CD8-positive, alpha-beta memory T cell (primary cell): ENCODE measurements around the gene LILRA6. TPM values are rescaled to one million over a fixed set of nuclear protein-coding genes. Genes with fewer than 3 reads are reported as not detected.
"Not testable (repeated sequence)": the region's sequence is repeated elsewhere in the genome, so short reads cannot be mapped to it uniquely, and the experiment has no call there.

Experiments
- CTCF ChIA-PET: fragments of 350-600 bp; sonication (Branson Sonifier 250); formaldehyde crosslinking; loops from one replicate; lab custom pipeline; 2021; ENCODE audit warnings: antibody characterized with exemption; lab: Charles Lee
- POLR2A ChIA-PET: fragments of 350-600 bp; sonication (Branson Sonifier 250); formaldehyde crosslinking; loops from one replicate; lab custom pipeline; 2021; ENCODE audit warnings: antibody characterized with exemption; lab: Charles Lee
- DNase-seq, 5 donors: peaks; one replicate each; pipeline versions ENCODE4 v3.0.0 to v3.0.0-alpha.2; 2020 to 2022; ENCODE audit warnings: mixed read lengths in 1 of 5
- H3K27ac ChIP-seq: one replicate; pipeline ENCODE4 v1.7.0; 2013; ENCODE audit warnings: low read depth, mild to moderate bottlenecking, low read length, moderate library complexity
- H3K27me3 ChIP-seq: 2 replicates; pipeline ENCODE4 v1.7.0; 2013; ENCODE audit warnings: low read length, mild to moderate bottlenecking; ENCODE audit not compliant: insufficient read depth, poor library complexity, severe bottlenecking
- H3K36me3 ChIP-seq: 2 replicates; pipeline ENCODE4 v1.7.0; 2013; ENCODE audit warnings: mild to moderate bottlenecking, low read length, moderate library complexity; ENCODE audit not compliant: insufficient read depth
- H3K4me1 ChIP-seq: 2 replicates; pipeline ENCODE4 v1.7.0; 2013; ENCODE audit warnings: mild to moderate bottlenecking, low read length, moderate library complexity; ENCODE audit not compliant: insufficient read depth
- H3K4me3 ChIP-seq: 2 replicates; pipeline ENCODE4 v1.7.0; 2013; ENCODE audit warnings: mild to moderate bottlenecking, low read length
- H3K9me3 ChIP-seq: 2 replicates; pipeline ENCODE4 v1.7.0; 2013; ENCODE audit warnings: mild to moderate bottlenecking, low read length
- H3K27ac Mint-ChIP-seq, 8 donors: one replicate each; pipeline ENCODE4 v1.8.0; 2020 to 2021; ENCODE audit warnings: mixed read lengths in 8 of 8, mild to moderate bottlenecking in 6 of 8, inconsistent platforms in 3 of 8, moderate library complexity in 3 of 8
- H3K27me3 Mint-ChIP-seq, 2 donors: one replicate each; pipeline ENCODE4 v1.8.0; 2020 to 2021; ENCODE audit warnings: mixed read lengths in 2 of 2, mild to moderate bottlenecking in 1 of 2, moderate library complexity in 1 of 2
- H3K36me3 Mint-ChIP-seq, 3 donors: one replicate each; pipeline ENCODE4 v1.8.0; 2020 to 2021; ENCODE audit warnings: mixed read lengths in 3 of 3, inconsistent platforms in 1 of 3, mild to moderate bottlenecking in 1 of 3
- H3K4me1 Mint-ChIP-seq, 3 donors: one replicate each; pipeline ENCODE4 v1.8.0; 2020 to 2021; ENCODE audit warnings: mixed read lengths in 3 of 3, inconsistent platforms in 1 of 3, mild to moderate bottlenecking in 1 of 3
- H3K4me3 Mint-ChIP-seq, 7 donors: one replicate each; pipeline ENCODE4 v1.8.0; 2020 to 2021; ENCODE audit warnings: mixed read lengths in 7 of 7, mild to moderate bottlenecking in 6 of 7, moderate library complexity in 4 of 7, inconsistent platforms in 2 of 7
- H3K9me3 Mint-ChIP-seq, 5 donors: one replicate each; pipeline ENCODE4 v1.8.0; 2020 to 2022; ENCODE audit warnings: mixed read lengths in 5 of 5, mild to moderate bottlenecking in 3 of 5, moderate library complexity in 2 of 5, inconsistent platforms in 1 of 5
- polyA plus RNA-seq: library from polyadenylated mRNA; unstranded; fragments of 300-500 nt; fragmentation: Illumina TruSeq; gene quantifications from one replicate; pipeline ENCODE4 v1.2.3, GENCODE V29; 2021
- total RNA-seq, 2 experiments: library from RNA; stranded (reverse); gene quantifications; one replicate each; pipeline ENCODE4 v1.2.3, GENCODE V29; 2021

Gene LILRA6
- total and polyA plus RNA-seq, 3 experiments from 2014 or later, result 0.37 to 0.45 (median 0.42) TPM

- POLR2A ChIA-PET, H3K36me3 ChIP-seq, DNase-seq, H3K4me1 ChIP-seq, H3K27ac ChIP-seq, H3K27ac Mint-ChIP-seq, H3K4me1 Mint-ChIP-seq, H3K4me3 Mint-ChIP-seq, H3K9me3 ChIP-seq, CTCF ChIA-PET, H3K27me3 Mint-ChIP-seq, H3K36me3 Mint-ChIP-seq, H3K4me3 ChIP-seq, H3K27me3 ChIP-seq, H3K9me3 Mint-ChIP-seq: not testable (repeated sequence)
These were observed 20.6 kb downstream of the LILRA6 start for GRCh38 chr19:54221947-54222346.

- H3K36me3 ChIP-seq, H3K36me3 Mint-ChIP-seq, H3K9me3 ChIP-seq, H3K27me3 ChIP-seq, H3K4me1 ChIP-seq, H3K4me3 ChIP-seq, POLR2A ChIA-PET, H3K4me3 Mint-ChIP-seq, DNase-seq, CTCF ChIA-PET, H3K4me1 Mint-ChIP-seq, H3K27ac Mint-ChIP-seq, H3K9me3 Mint-ChIP-seq, H3K27ac ChIP-seq, H3K27me3 Mint-ChIP-seq: not testable (repeated sequence)
These were observed 22.9 kb downstream of the LILRA6 start for GRCh38 chr19:54219702-54220101.

DNA sequence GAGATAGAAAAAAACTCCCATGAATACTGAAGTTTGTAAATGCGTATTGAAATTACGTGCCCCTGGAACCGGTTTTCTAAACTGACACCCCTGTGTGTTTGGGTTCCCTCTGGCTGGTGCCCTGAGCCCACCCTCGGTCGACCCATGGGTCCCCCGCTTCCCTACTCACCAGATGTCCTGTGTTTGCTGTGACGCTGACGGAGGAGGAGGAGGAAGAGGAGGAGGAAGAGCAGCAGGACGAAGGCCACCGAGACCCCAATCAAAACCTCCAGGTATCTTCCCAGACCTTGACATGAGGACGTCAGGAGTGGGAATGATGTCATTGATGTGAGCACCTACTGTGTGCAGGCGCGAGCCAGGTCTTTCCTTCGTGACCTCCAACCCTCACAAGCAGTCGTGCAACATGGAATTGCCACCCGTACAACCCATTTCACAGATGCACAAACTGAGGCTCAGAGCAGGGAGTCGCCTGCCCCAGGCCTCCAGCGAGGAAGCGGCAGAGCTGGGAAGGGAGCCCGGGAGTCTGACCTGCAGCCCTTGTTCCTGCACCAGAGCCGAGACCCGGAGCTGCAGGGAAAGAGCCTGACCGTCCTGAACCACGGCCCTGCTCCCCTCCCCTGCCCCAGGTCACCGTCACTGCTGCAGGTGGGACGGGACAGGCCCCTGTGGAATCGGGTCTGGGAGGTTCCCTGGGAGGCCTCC, 23.5 kb downstream of the LILRA6 start:
- Mint-ChIP-seq H3K27ac (no peak overlapping the region), H3K4me1 (peaks cover 0 to 3% (median 0%) of the 10 kb centered on the region in 3 donors), H3K4me3 (no peak overlapping the region), H3K27me3 (peaks cover 2 to 7% of the 10 kb centered on the region in 2 donors), H3K9me3 (no peaks in the 10 kb centered on the region), H3K36me3 (peaks cover 0 to 2% (median 0%) of the 10 kb centered on the region in 3 donors)
- no peaks in the 10 kb centered on the region for H3K36me3 ChIP-seq
- H3K4me3 ChIP-seq, result no peak overlapping the region
- H3K4me1 ChIP-seq, result no peaks in the 10 kb centered on the region
- H3K9me3 ChIP-seq, result no peaks in the 10 kb centered on the region
- POLR2A ChIA-PET, result no interaction called here
- CTCF ChIA-PET, result no interaction called here
- DNase-seq, result no peak
- H3K27me3 ChIP-seq, result no peaks in the 10 kb centered on the region
- H3K27ac ChIP-seq, result no peak overlapping the region

DNA sequence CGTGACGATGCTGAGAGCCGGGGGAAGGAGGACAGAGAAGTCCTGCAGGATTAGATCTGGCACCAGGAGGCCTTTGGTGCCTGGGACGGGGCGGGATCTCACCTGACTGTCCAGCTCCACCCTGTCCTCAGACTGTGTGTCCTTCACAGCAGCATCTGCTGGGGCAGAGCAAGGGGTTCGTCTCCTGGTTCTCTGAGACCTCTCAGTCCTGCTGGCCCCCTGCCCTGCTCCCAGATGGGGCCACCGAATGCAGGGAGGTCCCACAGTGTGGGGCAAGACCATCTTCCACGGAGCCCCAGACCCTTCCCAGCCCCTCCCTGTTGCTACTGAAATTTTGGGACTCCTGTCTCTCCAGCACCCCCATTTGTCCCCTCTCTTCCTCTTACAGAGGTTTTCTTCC, 24.3 kb downstream of the LILRA6 start:
- no peak for DNase-seq
- H3K4me1 Mint-ChIP-seq, result peaks cover 0 to 2% (median 0%) of the 10 kb centered on the region in 3 donors
- no peak overlapping the region for H3K4me3 ChIP-seq
- H3K36me3 ChIP-seq, result no peaks in the 10 kb centered on the region
- H3K27ac ChIP-seq, result no peak overlapping the region
- H3K9me3 Mint-ChIP-seq, result no peaks in the 10 kb centered on the region
- H3K4me3 Mint-ChIP-seq, result no peak overlapping the region
- CTCF ChIA-PET, result no interaction called here
- no peaks in the 10 kb centered on the region for H3K9me3 ChIP-seq
- POLR2A ChIA-PET, result no interaction called here
- H3K27ac Mint-ChIP-seq, result no peak overlapping the region
- peaks cover 0 to 2% (median 0%) of the 10 kb centered on the region in 3 donors for H3K36me3 Mint-ChIP-seq
- no peaks in the 10 kb centered on the region for H3K27me3 ChIP-seq
- no peaks in the 10 kb centered on the region for H3K4me1 ChIP-seq
- H3K27me3 Mint-ChIP-seq, result peaks cover 0 to 2% of the 10 kb centered on the region in 2 donors

DNA sequence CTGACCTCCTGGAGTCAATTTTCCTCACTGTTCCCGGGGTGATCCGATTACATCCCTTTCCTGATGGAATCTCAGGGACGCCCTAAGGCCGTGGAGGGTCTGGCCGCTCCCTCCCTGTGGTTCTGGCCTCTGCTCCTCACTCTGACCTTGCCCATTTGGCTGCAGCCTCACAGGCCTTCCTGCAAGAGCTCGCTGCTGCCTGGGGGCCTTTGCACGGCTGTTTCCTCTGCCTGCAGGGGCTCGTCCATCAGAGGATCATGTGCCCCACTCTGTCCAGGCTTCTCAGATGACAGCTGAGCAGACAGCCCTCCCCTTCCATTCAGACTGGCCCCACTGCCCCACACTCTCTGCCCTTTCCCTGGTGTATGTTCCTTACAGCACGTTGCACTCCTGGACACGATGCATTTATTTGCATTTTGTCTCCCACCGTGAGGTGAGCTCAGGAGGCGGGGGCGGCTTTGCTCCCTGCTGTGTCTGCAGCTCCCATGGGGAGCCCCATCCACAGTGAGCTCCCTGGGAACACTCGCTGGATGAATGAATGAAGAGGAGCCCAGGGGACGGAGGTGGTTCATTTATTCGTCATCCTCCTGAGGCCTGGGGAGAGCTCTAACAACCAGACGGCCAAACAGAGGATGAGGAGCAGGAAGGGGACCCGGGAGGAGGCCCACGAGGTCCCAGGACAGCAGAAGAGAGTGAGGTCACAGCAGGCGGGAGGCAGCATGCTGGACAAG, 24.9 kb downstream of the LILRA6 start:
- DNase-seq, H3K36me3 Mint-ChIP-seq, POLR2A ChIA-PET, H3K9me3 Mint-ChIP-seq, H3K4me3 Mint-ChIP-seq, H3K36me3 ChIP-seq, H3K9me3 ChIP-seq, H3K27me3 ChIP-seq, CTCF ChIA-PET, H3K4me1 ChIP-seq, H3K27ac ChIP-seq, H3K4me1 Mint-ChIP-seq, H3K4me3 ChIP-seq, H3K27me3 Mint-ChIP-seq: not testable (repeated sequence)
- H3K27ac Mint-ChIP-seq, result peak overlapping the region in 1 of 8 donors; percentile 50

DNA sequence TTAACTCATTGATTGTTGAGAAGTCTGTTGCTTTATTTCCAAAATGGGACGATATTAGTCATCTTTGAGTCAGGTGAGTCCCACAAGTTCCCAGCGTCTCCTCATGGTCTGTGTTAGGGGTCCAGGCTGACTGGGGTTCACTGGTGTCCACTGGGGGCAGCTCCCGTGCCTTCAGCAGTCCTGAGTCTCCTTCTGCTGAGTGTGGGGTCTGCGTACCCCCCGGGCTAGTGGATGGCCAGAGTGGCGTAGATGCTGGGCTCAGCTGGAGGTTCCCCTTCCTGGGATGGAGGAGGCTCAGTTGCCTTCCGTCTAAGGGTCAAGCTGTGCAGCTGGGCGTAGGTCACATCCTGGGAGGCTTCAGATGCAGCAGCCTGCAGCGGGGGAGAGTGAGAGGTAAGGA, 25.7 kb downstream of the LILRA6 start:
- no peak overlapping the region for H3K27ac ChIP-seq
- DNase-seq, result no peak
- no peaks in the 10 kb centered on the region for H3K27me3 ChIP-seq
- Mint-ChIP-seq H3K27me3 (no peaks in the 10 kb centered on the region), H3K36me3 (peaks cover 0 to 2% (median 0%) of the 10 kb centered on the region in 3 donors), H3K9me3 (no peaks in the 10 kb centered on the region), H3K27ac (peak overlapping the region in 2 of 8 donors; percentile 12 to 89), H3K4me3 (no peak overlapping the region), H3K4me1 (no peaks in the 10 kb centered on the region)
- ChIA-PET POLR2A (no interaction called here), CTCF (no interaction called here)
- no peaks in the 10 kb centered on the region for H3K36me3 ChIP-seq
- H3K4me1 ChIP-seq, result no peaks in the 10 kb centered on the region
- no peak overlapping the region for H3K4me3 ChIP-seq
- no peaks in the 10 kb centered on the region for H3K9me3 ChIP-seq

DNA sequence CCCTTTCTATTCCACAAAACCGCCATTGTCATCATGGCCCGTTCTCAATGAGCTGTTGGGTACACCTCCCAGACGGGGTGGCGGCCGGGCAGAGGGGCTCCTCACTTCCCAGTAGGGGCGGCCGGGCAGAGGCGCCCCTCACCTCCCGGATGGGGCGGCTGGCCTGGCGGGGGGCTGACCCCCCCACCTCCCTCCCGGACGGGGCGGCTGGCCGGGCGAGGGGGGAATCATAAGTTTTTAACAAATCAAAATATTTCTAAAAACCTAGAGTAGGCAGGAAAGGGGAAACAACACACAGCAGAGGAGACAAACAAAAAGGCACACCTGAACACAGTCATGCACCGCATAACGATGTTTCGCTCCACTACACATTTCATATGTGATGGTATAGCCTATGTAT, 27.9 kb downstream of the LILRA6 start:
- H3K27ac Mint-ChIP-seq, H3K36me3 ChIP-seq, H3K27ac ChIP-seq, H3K4me3 Mint-ChIP-seq, H3K27me3 Mint-ChIP-seq, CTCF ChIA-PET, H3K36me3 Mint-ChIP-seq, H3K9me3 Mint-ChIP-seq, POLR2A ChIA-PET, H3K4me3 ChIP-seq, H3K9me3 ChIP-seq, DNase-seq, H3K27me3 ChIP-seq: not testable (repeated sequence)
- peaks cover 17% of the 10 kb centered on the region for H3K4me1 ChIP-seq
- H3K4me1 Mint-ChIP-seq, result peaks cover 17% of the 10 kb centered on the region in 3 donors

DNA sequence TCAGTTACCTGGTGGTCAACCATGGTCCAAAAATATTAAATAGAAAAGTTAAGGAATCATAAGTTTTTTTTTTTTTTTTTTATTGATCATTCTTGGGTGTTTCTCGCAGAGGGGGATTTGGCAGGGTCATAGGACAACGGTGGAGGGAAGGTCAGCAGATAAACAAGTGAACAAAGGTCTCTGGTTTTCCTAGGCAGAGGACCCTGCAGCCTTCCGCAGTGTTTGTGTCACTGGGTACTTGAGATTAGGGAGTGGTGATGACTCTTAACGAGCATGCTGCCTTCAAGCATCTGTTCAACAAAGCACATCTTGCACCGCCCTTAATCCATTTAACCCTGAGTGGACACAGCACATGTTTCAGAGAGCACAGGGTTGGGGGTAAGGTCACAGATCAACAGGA, 28.4 kb downstream of the LILRA6 start:
- Mint-ChIP-seq H3K27ac (peak overlapping the region in 1 of 8 donors; percentile 46), H3K4me1 (peaks cover 22 to 23% (median 22%) of the 10 kb centered on the region in 3 donors)
- H3K4me3 Mint-ChIP-seq, H3K27me3 Mint-ChIP-seq, H3K27ac ChIP-seq, CTCF ChIA-PET, H3K4me3 ChIP-seq, H3K9me3 Mint-ChIP-seq, H3K27me3 ChIP-seq, H3K36me3 ChIP-seq, POLR2A ChIA-PET, H3K36me3 Mint-ChIP-seq, H3K9me3 ChIP-seq, DNase-seq: not testable (repeated sequence)
- H3K4me1 ChIP-seq, result peaks cover 22% of the 10 kb centered on the region
